Immature natural killer cell (primary cell): ENCODE results near the gene LMAN2L. TPM values are rescaled to one million over a fixed set of nuclear protein-coding genes. Genes with fewer than 3 reads are reported as not detected.

Experiments
- DNase-seq, 3 donors: peaks; one replicate each; pipeline ENCODE4 v3.0.0; 2022; ENCODE audit warnings: mixed read lengths in 1 of 3
- H3K27ac Mint-ChIP-seq, 6 donors: one replicate each; pipeline ENCODE4 v1.8.0; 2020; ENCODE audit warnings: mixed read lengths in 6 of 6, mild to moderate bottlenecking in 5 of 6, inconsistent platforms in 4 of 6, moderate library complexity in 3 of 6
- H3K27me3 Mint-ChIP-seq, 3 donors: one replicate each; pipeline ENCODE4 v1.8.0; 2020 to 2021; ENCODE audit warnings: low read depth in 3 of 3, mild to moderate bottlenecking in 3 of 3, mixed read lengths in 3 of 3, moderate library complexity in 3 of 3, inconsistent platforms in 1 of 3
- H3K36me3 Mint-ChIP-seq, 3 donors: one replicate each; pipeline ENCODE4 v1.8.0; 2020; ENCODE audit warnings: mixed read lengths in 3 of 3, inconsistent platforms in 2 of 3, mild to moderate bottlenecking in 2 of 3
- H3K4me1 Mint-ChIP-seq, 2 donors: one replicate each; pipeline ENCODE4 v1.8.0; 2020; ENCODE audit warnings: inconsistent platforms in 2 of 2, mild to moderate bottlenecking in 2 of 2, mixed read lengths in 2 of 2, moderate library complexity in 1 of 2
- H3K4me3 Mint-ChIP-seq, 5 donors: one replicate each; pipeline ENCODE4 v1.8.0; 2020; ENCODE audit warnings: mild to moderate bottlenecking in 5 of 5, mixed read lengths in 5 of 5, inconsistent platforms in 3 of 5, moderate library complexity in 3 of 5
- H3K9me3 Mint-ChIP-seq, 6 donors: one replicate each; pipeline ENCODE4 v1.8.0; 2020; ENCODE audit warnings: mild to moderate bottlenecking in 6 of 6, mixed read lengths in 6 of 6, inconsistent platforms in 4 of 6, moderate library complexity in 3 of 6
- polyA plus RNA-seq, 3 donors: library from polyadenylated mRNA; unstranded; fragments of 300-500 nt; fragmentation: Illumina TruSeq; gene quantifications; one replicate each; pipeline ENCODE4 v1.2.3, GENCODE V29; 2021

Gene LMAN2L
- polyA plus RNA-seq, 3 donors from 2014 or later: 15.8 to 39.3 (median 23.5) TPM

DNA sequence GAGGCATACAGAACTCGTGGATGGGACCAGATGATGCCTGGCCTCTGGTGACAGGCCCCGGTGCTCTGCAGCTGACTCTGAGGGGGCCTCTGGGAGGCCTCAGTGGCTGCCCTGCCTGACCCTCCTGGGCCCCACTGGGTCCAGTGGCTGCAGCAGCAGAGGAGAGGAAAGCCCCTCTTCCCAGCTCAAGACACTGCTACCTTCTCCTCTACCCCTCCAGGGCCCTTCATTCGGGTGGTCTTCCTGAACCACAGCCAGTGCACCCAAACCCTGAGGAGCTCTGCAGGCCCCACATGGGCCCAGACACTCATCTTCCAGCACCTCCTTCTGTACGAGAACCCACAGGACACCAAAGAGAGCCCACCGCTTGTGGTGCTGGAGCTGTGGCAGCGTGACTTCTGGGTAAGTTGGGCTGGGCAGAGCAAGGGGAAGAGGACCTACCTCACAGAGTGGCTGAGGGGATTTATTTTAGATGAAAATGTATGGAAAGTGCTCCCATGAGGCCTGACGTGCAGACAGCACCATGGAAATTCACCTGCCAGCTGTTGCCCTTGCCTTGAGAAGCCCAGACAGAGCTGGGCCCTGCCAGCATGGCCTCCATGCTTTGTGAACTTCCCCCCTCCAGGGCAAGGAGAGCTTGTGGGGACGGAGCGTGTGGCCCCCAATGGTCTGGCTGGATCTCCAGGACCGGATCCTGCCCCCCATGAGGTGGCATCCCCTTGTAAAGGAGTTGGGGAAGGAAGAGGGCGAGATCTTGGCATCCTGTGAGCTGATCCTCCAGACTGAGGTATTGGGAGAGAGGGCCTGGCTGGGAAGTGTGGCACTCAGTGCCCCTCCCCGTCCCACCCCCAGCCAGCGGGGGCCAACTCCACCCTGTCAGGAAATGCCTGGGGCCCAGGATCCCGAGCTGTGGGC lies 46.3 kb downstream of the LMAN2L start:
- H3K4me1 Mint-ChIP-seq: no peaks in the 10 kb centered on the region
- no peaks in the 10 kb centered on the region for H3K9me3 Mint-ChIP-seq
- no peak overlapping the region for H3K4me3 Mint-ChIP-seq
- H3K36me3 Mint-ChIP-seq: no peaks in the 10 kb centered on the region
- no peak overlapping the region for H3K27ac Mint-ChIP-seq
- H3K27me3 Mint-ChIP-seq: peaks cover 0 to 1% (median 0%) of the 10 kb centered on the region in 3 donors
- DNase-seq: no peak

DNA sequence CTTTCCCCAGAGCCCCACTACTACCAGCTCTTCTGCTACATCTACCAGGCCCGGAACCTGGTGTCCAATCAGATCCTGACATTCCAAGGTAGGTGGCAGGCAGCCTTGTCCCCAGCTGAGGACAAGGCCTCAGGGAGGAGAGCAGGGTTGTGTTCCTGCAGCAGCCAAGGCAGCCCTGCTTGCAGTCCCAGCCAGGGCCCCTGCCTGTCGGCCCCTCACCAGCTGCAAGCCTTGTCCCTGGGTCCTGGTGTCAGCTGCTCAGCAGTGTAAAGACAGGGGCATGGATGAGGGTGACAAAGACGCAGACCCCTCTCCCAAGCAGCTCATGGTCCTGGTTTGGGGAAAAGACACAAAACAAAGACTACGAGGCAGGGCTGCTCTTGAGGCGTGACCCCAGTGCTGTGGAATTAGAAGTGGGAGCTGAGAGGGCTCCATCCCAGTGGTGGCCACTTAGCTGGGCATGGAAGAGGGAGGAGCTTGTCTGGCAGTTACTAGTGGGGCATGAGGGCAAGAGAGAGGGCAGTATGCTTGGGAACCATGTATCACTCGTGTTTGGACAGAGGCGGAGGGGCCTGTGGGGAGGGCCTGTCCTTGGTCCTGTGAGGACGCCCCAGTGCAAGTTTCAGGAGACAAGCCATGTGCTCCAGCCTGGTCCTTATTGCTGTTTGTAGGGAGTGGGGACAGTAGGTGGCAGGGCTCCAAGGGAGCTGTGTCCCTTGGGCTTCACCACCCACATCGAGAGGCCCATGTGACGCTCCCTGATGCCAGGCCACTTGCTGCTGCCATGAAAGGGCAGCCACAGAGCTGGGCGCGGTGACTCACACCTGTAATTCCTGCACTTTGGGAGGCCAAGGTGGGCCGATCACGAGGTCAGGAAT lies 47.5 kb downstream of the LMAN2L start:
- Mint-ChIP-seq H3K4me3 (no peak overlapping the region), H3K27ac (no peak overlapping the region), H3K27me3 (peaks cover 0 to 1% (median 0%) of the 10 kb centered on the region in 3 donors), H3K4me1 (no peaks in the 10 kb centered on the region), H3K9me3 (no peaks in the 10 kb centered on the region), H3K36me3 (no peaks in the 10 kb centered on the region)
- DNase-seq: no peak

DNA sequence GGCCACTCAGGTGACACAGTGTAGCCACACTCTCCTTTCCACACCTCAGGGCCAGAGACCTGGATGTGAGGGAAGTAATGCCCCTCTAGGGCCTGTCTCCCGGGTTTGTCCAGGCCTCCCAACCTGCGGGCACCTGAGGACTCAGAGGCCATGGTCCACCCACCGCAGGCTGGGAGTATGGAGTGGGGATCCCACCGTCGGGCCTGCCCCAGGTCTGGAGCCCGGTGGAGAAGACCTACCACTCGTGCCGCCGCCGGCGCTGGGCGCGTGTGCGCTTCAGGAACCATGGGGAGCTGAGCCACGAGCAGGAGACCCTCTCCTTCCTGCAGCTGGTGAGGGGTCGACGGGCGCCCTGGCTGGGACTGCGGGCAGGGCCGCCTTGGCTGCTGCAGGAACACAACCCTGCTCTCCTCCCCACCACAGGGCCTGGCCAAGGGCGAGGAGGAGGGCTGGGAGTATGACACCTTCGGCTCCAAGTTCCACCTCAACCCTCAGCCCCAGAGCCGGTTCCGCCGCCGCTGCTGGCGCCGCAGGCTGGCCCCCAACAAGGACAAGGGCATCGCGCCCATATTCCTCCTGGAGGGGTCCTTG lies 48.7 kb downstream of the LMAN2L start:
- no peaks in the 10 kb centered on the region for H3K4me1 Mint-ChIP-seq
- no peak for DNase-seq
- no peak overlapping the region for H3K4me3 Mint-ChIP-seq
- H3K27me3 Mint-ChIP-seq: peaks cover 0 to 1% (median 0%) of the 10 kb centered on the region in 3 donors
- no peaks in the 10 kb centered on the region for H3K9me3 Mint-ChIP-seq
- no peaks in the 10 kb centered on the region for H3K36me3 Mint-ChIP-seq
- no peak overlapping the region for H3K27ac Mint-ChIP-seq

DNA sequence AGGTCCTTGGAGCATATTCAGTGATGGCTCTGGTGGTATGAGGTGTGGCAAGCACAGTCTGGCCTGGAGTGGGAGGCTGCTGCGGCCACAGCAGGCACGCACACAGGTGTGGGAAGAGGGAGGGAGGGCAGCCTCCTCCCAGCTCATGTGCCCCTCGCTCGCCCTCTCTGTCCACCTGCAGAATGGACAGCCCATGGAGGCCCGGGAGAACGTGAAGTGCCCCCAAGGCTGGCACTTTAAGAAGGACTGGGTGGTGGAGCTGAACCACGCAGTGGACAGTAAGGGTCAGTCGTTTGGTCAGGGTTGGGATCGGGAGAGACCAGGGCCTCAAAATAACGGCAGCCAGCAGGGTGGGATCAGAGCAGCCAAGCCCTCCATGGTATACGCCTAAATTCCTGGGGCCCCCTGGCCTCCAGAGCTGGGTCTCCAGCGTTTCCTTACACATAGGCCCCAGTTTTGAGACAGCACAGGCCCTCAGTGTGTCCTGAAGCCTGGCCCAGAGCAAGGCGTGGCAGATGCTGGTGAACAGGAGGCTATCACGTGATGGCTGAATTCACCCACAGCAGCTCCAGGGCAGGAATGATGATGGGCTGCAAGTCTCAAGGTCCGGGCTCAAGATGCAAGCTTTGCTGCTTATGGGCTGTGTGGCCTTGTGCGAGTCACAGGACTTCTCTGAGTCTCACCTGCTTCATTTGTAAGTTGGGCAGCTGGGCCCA lies 49.4 kb downstream of the LMAN2L start:
- Mint-ChIP-seq H3K4me3 (no peak overlapping the region), H3K27ac (no peak overlapping the region)

DNA sequence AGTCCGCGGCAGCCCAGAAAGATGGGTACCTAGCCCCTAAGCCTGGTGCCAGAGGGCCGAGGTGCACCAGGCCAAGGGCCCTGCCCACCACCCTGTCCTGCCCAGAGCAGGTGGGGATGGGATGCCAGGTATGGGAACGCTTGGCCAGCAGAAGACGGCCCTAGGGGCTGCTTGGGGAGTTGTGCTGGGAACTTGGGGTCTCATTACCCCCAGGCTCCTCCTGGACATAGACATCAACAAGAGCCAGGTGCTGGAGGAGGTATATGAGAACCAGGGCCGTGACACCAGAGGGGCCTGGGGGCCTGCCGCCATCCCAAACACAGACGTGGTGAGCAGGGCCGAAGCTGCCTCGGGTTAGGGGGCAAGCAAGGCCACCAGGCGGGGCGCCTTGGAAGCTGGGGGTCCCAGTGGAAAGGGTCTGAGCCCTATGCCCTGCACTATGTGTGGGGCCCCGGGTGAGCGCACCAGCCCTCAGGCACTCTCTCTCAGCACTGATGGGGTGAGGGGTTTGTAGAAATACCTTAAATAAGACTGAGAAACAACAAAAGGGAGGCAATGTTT lies 50.4 kb downstream of the LMAN2L start:
- no peaks in the 10 kb centered on the region for H3K9me3 Mint-ChIP-seq
- no peaks in the 10 kb centered on the region for H3K27me3 Mint-ChIP-seq
- no peak for DNase-seq
- no peak overlapping the region for H3K4me3 Mint-ChIP-seq
- H3K27ac Mint-ChIP-seq: no peak overlapping the region
- no peaks in the 10 kb centered on the region for H3K36me3 Mint-ChIP-seq
- no peaks in the 10 kb centered on the region for H3K4me1 Mint-ChIP-seq

More for the DNA sequence above, 49.4 kb downstream of the LMAN2L start:
- H3K9me3 Mint-ChIP-seq: no peaks in the 10 kb centered on the region
- H3K27me3 Mint-ChIP-seq: no peaks in the 10 kb centered on the region
- no peaks in the 10 kb centered on the region for H3K4me1 Mint-ChIP-seq
- H3K36me3 Mint-ChIP-seq: no peaks in the 10 kb centered on the region
- no peak for DNase-seq

DNA sequence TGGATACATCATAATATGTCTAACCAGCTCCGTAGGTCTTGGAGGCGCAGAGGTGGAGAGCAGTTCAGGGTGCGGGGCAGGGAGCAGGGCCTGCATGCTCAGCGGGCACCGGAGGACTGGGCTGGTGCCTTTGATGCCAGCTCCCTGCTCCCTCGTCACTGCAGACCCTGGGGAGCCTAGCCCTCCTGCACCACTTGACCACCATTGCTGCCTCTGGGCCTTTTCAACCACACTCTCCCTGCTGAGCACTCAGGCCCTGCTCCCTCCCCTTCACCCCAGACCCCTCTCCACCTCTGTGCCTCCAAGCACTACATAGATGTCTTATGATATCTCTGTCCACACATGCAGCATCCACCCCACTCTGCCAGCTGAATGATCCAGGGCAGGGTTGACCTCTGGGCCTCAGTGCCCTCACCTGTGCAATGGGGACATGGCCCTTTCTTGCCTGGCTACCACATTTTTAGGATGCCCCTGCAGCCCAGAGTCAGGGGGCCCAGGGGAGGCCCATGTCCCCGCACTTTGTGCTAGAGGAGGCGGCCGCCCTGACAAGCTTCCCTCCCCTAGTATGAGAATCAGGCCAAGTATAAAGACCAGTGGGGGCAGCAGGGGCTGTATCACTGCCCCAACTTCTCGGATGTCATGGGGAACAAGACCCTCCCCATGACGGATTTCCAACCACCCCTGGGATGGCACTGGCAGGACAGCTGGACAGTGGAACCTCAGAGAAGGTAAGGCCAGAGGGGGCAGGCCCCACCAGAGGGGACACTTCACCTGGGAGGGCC lies 51.0 kb downstream of the LMAN2L start:
- H3K36me3 Mint-ChIP-seq: no peaks in the 10 kb centered on the region
- H3K4me3 Mint-ChIP-seq: no peak overlapping the region
- no peak overlapping the region for H3K27ac Mint-ChIP-seq
- DNase-seq: no peak
- no peaks in the 10 kb centered on the region for H3K27me3 Mint-ChIP-seq
- H3K9me3 Mint-ChIP-seq: no peaks in the 10 kb centered on the region
- no peaks in the 10 kb centered on the region for H3K4me1 Mint-ChIP-seq

DNA sequence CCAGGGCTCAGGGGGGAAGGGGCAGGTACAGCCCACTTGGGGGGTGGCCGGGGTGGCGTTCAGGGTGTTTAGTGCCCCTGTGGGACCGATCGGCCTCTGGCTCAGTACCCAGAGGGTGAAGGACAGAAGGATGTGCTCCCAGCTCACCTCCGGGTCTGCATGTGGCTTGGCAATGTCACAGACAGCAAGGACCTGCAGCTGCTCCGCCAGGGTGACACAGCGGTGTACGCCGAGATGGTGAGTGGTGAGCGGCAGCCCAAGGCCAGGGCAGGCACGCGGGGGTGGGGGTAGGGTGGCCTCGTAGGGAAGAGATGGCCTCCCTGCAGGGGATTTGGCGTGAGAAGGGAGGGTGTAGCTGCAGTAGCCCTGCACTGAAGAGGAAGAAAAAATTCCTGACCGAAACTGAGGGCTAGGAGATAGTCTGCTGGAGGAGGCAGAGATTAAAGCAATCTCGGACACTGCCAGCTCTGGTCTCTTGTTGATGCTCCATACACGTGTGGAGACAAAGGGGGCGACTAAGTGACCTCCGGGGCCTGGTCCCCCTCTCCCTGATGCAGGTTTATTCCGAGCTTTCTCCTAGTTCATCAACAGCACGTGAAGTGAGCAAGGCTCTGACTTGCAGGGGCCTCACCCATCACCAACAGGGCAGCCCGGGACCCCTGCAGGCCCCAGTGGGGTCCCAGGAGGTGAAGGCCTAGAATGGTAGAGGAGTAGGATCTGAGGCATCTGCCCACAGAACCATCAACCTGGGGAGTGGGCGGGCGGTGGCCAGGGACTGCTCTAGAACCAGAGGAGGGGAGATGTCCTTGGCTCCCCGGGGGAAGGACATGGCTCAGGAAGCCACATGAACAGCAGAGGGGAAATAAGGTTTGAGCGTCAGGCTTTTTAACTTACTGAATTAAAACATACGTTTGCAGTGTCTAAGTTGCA lies 51.9 kb downstream of the LMAN2L start:
- Mint-ChIP-seq H3K27me3 (no peaks in the 10 kb centered on the region), H3K27ac (no peak overlapping the region), H3K4me1 (no peaks in the 10 kb centered on the region), H3K9me3 (no peaks in the 10 kb centered on the region), H3K4me3 (no peak overlapping the region), H3K36me3 (no peaks in the 10 kb centered on the region)
- DNase-seq: no peak

DNA sequence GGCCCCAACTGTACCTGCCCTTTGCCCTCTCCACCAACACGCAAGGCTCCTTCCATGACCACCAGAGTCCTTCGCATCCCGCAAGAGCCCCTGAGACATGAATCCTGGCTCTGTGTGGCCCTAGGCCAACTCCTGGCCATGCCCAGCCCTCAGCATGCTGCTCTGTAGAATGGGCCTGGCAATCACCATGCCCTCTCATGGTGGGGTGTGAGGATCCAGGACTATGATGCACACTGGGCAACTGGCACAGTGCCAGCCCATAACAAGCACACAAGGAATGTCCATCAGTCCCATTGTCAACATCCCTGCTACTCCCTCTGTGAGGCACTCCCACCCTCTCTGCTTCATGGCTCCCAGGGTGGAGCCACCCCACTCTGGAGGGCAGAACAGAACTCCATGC lies 52.6 kb downstream of the LMAN2L start:
- Mint-ChIP-seq H3K4me1 (no peaks in the 10 kb centered on the region), H3K4me3 (no peak overlapping the region), H3K36me3 (no peaks in the 10 kb centered on the region), H3K9me3 (no peaks in the 10 kb centered on the region), H3K27me3 (no peaks in the 10 kb centered on the region), H3K27ac (no peak overlapping the region)
- DNase-seq: no peak

DNA sequence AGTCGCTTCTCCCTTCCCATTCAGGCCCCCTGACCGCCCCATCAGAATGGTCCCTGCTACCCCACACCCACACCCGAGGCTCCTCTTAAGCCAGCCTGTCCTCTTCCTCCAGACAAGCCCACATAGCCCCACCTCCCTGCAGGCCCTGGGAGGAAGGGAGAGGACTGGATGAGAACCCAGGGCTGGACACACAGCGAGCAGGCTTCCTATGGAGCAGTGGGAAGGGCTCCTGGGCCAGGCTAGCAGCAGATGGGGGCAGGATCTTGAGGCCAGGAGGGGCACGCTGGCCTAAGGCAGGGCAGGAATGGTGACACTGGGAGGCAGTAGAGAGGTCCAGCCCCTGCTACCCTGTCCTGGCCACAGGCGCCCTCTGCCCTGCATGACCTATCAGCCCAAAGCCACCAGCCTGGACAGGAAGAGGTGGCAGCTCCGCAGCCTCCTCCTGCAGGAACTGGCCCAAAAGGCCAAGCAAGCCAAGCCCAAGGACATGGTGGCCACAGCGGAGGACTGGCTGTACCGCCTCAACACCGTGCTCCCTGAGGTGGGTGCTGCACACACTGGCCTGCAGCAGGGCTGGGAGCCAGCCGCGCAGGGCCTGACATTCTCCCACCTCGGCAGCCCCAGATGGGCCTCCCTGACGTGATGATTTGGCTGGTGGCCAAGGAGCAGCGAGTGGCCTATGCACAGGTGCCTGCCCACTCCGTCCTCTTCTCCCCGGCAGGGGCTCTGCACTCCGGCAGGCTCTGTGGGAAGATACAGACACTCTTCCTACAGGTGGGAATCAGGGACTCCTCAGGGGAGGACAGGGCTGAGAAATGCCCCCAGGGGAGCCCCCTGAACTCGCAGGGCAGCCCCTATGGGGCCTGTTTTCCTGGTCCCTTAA lies 54.0 kb downstream of the LMAN2L start:
- Mint-ChIP-seq H3K36me3 (no peaks in the 10 kb centered on the region), H3K27me3 (no peaks in the 10 kb centered on the region), H3K9me3 (no peaks in the 10 kb centered on the region), H3K4me1 (no peaks in the 10 kb centered on the region), H3K27ac (no peak overlapping the region), H3K4me3 (no peak overlapping the region)
- DNase-seq: no peak

DNA sequence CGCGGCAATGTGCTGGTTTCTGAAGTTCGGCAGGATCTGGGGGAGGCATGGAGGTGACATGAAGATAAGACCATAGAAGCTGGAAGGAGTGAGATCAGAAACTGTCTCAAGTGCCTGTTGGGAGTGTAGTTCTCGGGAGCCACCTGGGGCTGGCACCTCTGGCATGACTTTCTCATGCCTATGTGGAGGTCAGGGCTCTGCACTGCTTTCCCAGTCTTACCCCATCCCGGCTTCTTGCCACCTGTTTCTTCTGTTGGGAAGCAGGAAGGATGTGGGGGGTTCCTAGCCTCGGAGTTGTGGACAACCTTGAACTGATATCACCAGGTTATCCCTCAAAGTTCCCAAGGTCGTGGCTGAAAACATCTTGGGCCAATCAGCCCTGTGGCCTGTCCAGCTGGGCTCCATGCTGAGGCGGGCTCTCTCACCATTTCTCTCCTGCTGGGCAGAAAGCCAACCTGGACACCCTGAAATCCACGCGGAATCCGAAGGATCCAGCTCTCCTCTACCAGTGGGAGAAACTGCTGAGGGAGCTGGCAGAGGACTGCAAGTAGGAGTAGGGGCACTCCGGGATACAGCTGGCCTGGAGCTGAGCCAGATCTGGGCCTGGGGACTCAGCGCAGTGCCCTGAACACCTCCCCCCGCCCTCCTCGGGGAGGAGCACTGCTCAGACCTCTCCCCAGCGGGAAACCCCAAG lies 54.8 kb downstream of the LMAN2L start:
- H3K9me3 Mint-ChIP-seq: no peaks in the 10 kb centered on the region
- DNase-seq: no peak
- no peak overlapping the region for H3K27ac Mint-ChIP-seq
- peaks cover 0 to 2% (median 0%) of the 10 kb centered on the region in 3 donors for H3K27me3 Mint-ChIP-seq
- H3K4me3 Mint-ChIP-seq: no peak overlapping the region
- H3K4me1 Mint-ChIP-seq: no peaks in the 10 kb centered on the region
- no peaks in the 10 kb centered on the region for H3K36me3 Mint-ChIP-seq
